ENCODE measurements around the gene COX4I2.

Gene COX4I2

DNA sequence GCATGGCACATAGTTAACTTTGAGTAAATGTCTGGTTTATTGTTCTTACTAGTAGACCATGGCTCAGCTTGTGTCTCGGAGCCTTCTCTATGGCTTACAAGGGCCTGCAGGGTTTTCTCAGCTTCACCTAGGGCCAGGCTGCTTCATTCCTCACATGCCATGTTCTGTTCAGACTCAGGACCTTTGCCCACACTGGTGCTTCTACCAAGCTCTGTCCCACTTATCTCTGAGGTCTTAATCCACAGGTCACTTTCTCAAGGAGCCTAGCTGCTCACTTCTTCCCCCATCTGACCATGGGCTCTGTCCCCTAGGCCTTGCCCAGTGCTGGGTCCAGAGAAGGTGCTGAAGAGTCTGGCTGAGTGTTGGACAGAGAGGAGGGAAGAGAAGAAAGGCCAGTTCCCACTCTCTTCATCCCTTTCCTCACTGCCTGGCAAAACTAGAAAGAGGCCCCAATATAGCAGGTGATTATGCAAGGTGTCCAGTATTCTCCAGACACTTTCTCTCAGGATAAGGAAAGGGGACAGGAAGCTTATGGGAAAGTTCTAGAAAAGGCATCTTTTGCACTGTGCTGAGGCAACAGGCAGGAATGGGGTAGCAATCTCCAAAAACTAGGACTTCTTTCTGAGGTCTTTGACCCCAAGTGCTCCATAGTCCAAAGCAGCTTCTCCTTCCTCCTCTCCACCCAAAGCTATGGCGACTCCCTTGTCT is 40.0 kb downstream of the COX4I2 start:
- no peak for DNase-seq

DNA sequence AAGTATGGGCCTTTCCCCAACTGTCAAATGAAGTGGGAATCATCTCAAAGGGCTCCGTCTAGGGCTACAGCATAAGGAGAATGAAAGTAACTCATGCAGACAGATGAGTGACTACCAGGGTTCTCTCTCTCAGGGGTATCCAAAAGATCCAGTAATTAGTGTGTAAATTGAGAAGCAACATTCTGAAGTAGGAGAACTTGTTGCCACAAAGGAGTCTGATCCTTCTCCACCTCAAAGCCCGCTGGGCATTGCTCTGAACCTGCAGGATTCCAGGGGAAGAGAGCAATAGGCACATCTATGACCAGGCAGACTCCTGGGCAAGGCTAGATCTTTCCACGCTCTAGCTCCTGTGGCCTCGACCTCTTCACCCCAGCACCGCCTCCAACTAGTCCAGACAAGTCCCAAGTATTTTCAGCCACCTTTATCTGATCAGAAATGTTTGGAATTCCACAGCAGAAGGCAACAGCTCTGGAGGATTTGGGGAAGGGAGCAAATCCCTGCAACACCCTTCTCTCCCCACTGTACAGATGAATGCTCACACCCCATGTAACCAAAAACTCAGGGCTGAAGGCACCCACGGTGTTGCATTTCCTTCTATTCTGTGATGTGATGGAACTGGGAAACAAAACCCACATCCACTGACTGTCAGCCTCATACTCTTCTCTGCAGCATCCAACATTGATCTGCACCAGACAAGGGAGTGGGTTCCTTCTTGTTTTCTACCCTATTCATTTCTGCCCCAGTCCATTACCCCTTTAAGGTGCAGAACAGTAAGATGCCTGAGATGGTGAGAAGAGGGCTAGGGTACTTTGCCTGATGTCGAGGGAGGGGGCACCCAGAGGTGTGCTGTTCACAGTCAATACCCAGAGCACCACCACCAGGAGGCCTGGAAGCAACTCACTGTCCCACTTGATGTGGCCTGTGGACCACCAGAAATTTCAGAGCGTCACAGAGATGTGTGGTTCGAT is 41.0 kb downstream of the COX4I2 start:
- DNase-seq = no peak

- DNase-seq = no peak
Measured at GRCh38 chr20:31679357-31680285, 41.9 kb downstream of the COX4I2 start.

DNA sequence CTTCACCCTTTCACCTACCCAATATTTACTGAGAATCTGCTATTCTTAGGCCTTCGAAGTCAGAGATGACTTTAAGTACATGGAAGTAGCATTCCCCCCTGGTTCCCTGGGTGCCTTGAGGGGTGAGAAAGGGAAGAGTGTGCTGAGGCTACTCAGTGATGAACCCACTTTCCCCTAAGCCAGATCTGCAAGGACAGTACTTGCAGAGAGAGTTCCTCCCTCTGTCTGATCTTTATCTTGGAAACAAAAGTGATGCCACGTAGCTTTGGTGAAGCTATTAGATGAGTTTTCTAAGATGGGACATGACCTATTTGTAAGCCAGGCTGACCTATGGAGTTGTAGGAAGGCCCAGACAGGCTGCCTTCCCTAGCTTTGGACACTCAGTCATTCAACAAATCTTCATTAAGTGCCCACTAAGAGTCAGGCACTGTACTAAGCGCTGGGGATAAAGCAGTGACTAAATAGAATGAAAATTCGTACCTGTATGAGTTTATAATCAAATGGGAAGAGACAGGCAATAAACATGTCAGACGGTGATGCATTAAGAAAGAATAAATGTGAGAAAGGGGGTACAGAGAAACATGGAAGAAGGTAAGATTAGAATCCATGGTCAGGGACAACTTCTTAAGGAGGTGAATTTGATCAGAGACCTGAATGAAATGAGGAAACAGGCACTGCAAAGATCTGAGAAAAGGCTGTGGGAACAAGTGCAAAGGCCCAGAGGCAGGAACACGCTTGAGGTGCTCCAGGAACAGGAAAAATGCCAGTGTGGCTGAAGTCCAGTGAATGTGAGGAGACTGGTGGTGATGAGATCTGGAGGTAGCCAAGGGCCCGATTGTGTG is 42.8 kb downstream of the COX4I2 start:
- no peak for DNase-seq

- no peak for DNase-seq
Measured at GRCh38 chr20:31681128-31681727, 43.5 kb downstream of the COX4I2 start.

- DNase-seq = no peak
Measured at GRCh38 chr20:31681769-31682168, 44.1 kb downstream of the COX4I2 start.

DNA sequence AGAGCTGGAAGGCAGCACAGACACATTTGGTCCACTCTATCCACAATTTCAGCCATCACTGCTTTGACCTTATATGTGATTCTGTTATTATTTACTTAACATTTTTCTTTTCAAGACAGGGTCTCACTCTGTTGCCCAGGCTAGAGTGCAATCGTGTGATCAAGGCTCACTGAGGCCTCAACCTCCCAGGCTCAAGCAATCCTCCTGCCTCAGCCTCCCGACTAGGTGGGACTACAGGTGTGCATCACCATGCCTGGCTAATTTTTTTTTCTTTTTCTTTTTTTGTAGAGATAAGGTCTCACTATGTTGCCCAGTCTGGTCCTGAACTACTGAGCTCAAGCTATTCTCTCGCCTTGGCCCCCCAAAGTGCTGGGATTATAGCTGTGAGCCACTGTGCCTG is 44.6 kb downstream of the COX4I2 start:
- no peak for DNase-seq

DNA sequence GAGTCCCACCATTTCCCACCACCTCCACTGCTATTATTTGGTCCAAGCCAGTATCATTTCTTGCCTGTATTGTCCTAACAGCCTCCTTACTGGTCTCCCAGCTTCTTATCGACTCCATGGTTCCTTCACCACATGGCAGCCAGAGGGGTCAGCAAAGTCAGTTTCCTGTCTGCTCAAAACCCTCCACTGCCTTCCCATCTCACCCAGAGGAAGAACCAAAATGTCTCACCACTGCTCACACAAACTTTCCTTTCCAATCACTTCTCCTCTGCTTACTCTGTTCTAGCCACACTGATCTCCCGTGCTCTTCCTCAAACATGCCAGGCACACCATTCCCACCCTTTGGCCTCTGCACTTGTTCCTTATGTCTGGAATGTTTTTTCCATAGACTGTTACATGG is 45.2 kb downstream of the COX4I2 start:
- no peak for DNase-seq

DNA sequence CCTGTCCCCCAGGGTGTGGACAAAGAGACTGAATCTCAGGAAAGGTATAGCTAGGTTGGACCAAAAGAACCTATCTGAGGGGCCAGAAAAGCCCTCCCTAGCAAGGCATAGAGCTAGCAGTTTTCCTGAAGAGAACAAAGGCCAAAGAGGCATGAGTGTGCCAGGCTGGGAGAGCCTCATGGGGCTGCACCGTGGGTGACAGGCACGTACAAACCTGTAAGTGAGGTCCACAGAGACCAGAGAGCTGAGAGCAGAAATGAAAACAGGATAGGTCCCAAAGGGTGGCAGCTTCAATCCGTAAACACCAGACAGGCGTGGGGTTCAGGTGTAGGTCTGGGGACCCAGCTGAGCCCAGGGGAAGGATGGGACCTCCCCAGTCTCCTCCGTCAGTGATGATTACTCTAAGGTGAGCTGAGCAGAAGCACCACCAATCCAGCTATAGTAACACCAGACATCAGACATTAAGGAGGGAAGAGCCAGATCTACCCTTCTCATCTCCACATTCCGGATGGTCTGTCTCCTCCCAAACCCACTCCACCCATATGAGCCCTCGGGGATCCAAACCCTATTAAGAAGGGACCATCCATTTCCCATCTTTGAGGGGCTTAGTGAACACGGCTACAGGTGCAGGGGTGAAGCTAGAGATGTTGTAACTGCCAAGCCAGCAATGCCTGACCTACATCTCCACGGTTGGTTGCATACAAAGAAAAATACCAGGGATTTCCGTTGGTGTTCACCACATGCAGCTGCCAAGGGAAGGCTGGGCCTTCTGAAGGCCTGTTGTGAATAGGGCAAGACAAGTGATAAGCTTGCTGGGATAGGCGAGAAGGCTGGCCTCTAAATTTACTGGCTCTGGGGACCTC is 46.7 kb downstream of the COX4I2 start:
- no peak for DNase-seq

- no peak for DNase-seq
Measured at GRCh38 chr20:31685853-31686643, 48.3 kb downstream of the COX4I2 start.

DNA sequence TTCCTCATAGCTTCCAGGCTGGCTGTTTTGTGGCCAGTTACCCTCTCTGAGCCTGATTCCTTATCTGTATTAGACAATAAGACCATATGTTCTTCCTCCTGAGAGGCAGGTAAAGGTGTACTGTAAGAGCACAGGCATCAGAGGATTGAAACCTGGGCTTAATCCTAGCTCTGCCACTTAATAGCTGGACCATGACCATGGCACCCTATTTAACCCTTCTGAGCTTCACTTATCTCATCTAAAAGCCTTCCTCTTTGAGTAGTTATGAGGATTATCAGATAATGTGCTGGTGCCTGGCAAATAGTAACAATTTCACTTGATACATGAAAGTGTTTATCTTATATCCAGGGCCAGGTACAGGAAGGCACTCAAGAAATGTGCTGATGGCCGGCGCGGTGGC is 50.1 kb downstream of the COX4I2 start:
- DNase-seq = no peak

- no peak for DNase-seq
Measured at GRCh38 chr20:31689141-31689540, 51.4 kb downstream of the COX4I2 start.

DNA sequence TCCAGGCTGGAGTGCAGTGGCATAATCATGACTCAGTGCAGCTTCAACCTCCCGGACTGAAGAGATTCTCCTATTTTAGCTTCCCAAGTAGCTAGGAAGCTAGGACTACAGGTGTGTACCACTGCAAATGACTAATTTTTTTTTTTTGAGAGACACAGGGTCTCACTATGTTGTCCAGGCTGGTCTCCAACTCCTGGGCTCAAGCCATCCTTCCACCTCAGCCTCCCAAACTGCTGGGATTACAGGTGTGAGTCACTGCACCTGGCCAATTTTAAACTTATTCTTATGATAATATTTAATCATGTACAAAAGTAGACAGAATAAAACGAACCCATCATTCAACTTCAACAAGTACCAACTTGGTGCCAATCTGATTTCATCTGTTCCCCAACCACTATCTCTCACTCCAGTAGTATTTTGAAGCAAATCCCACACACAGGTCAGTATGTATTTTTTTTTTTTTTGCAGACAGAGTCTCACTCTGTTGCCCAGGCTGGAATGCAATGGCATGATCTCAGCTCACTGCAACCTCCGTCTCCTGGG is 52.5 kb downstream of the COX4I2 start:
- DNase-seq = no peak

GRCh38 chr20:31691646-31692275 is 54.0 kb downstream of the COX4I2 start:
- peak; percentile 30 to 50 for DNase-seq

DNA sequence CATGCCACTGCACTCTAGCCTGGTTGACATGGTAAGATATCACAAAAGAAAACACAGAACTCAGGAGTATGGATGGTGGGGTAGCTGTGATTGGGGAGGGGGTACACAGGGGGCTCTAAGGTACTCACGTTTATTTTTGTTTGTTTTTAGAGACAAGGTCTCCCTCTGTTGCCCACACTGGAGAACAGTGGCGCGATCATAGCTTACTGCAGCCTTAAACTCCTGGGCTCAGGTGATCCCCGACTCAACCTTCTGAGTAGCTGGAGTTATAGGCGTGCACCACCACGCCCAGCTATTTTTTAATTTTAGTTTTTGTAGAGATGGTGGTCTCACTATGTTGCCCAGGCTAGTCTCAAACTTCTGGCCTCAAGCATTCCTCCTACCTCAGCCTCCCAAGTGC is 55.7 kb downstream of the COX4I2 start:
- DNase-seq = no peak

GRCh38 chr20:31693987-31694661 is 56.4 kb downstream of the COX4I2 start:
- DNase-seq = no peak
